SU-DHL-6 (cell line): ENCODE measurements around the gene DIPK1B.
"Not testable (repeated sequence)": the region's sequence is repeated elsewhere in the genome, so short reads cannot be mapped to it uniquely, and the experiment has no call there.

ENCODE experiments used
- H2AFZ ChIP-seq: fragments of 200-600 bp; sonication (generic); 2 replicates; pipeline ENCODE4 v1.6.1; 2014; ENCODE audit warnings: low read depth, mild to moderate bottlenecking, moderate library complexity, mixed read lengths, antibody characterized with exemption, low read length; ENCODE audit not compliant: severe bottlenecking
- H3F3A ChIP-seq: fragments of 200-600 bp; shearing (Covaris generic); 2 replicates; pipeline ENCODE4 v1.6.0; 2016; ENCODE audit warnings: antibody characterized with exemption, mild to moderate bottlenecking; ENCODE audit not compliant: insufficient read depth
- H3K27ac ChIP-seq: fragments of 200-600 bp; sonication (generic); 2 replicates; pipeline ENCODE4 v1.5.1; 2016; ENCODE audit warnings: low read depth, mild to moderate bottlenecking, low read length, moderate library complexity, mixed read lengths
- H3K27me3 ChIP-seq: fragments of 200-600 bp; sonication (generic), shearing (Covaris generic); 2 replicates; pipeline ENCODE4 v1.6.0; 2014; ENCODE audit warnings: mild to moderate bottlenecking, low read length
- H3K36me3 ChIP-seq: fragments of 200-600 bp; sonication (generic); 2 replicates; pipeline ENCODE4 v1.6.1; 2014; ENCODE audit warnings: mild to moderate bottlenecking, low read length, mixed read lengths
- H3K4me2 ChIP-seq: fragments of 300-600, 200-600 bp; shearing (Covaris generic), sonication (generic); 2 replicates; pipeline ENCODE4 v1.6.0; 2014; ENCODE audit warnings: low read length, low read depth, mild to moderate bottlenecking; ENCODE audit not compliant: poor library complexity, severe bottlenecking
- H3K4me3 ChIP-seq: fragments of 200-600 bp; sonication (generic); 2 replicates; pipeline ENCODE4 v1.5.1; 2014; ENCODE audit warnings: antibody characterized with exemption, low read length, mild to moderate bottlenecking, mixed read lengths; ENCODE audit not compliant: insufficient read depth, poor library complexity, severe bottlenecking
- H3K79me2 ChIP-seq: fragments of 200-600 bp; sonication (generic); 2 replicates; pipeline ENCODE4 v1.6.1; 2014; ENCODE audit warnings: mild to moderate bottlenecking, low read length, moderate library complexity; ENCODE audit not compliant: insufficient read depth
- H3K9ac ChIP-seq: fragments of 200-600 bp; sonication (generic); 2 replicates; pipeline ENCODE4 v1.7.0; 2014; ENCODE audit warnings: mild to moderate bottlenecking, low read length
- H3K9me2 ChIP-seq: fragments of 200-600 bp; sonication (generic); replicated peaks from 2 replicates; pipeline ENCODE4 v1.6.1; 2014; ENCODE audit warnings: low read length; ENCODE audit not compliant: insufficient read depth
- H3K9me3 ChIP-seq: fragments of 200-600 bp; sonication (generic); 2 replicates; pipeline ENCODE4 v1.6.1; 2014; ENCODE audit warnings: low read length, mixed read lengths; ENCODE audit not compliant: insufficient read depth
- H4K20me1 ChIP-seq: fragments of 200-600 bp; sonication (generic); 2 replicates; pipeline ENCODE4 v1.6.1; 2014; ENCODE audit warnings: low read depth, mild to moderate bottlenecking, antibody characterized with exemption, low read length, moderate library complexity, mixed read lengths
- CTCF ChIP-seq: fragments of 200-600 bp; sonication (generic); IDR thresholded peaks from one replicate; pipeline ENCODE4 v1.5.1; 2017; ENCODE audit warnings: antibody characterized with exemption, mild to moderate bottlenecking, low read length, moderate library complexity; ENCODE audit not compliant: insufficient read depth, poor library complexity, severe bottlenecking
- EZH2phosphoT487 ChIP-seq: fragments of 200-600 bp; sonication (generic), shearing (Covaris generic); conservative IDR thresholded peaks from 2 replicates; pipeline ENCODE4 v1.6.1; 2018; ENCODE audit warnings: mild to moderate bottlenecking, antibody characterized with exemption, low read length, moderate library complexity, mixed read lengths

The DIPK1B gene

DNA sequence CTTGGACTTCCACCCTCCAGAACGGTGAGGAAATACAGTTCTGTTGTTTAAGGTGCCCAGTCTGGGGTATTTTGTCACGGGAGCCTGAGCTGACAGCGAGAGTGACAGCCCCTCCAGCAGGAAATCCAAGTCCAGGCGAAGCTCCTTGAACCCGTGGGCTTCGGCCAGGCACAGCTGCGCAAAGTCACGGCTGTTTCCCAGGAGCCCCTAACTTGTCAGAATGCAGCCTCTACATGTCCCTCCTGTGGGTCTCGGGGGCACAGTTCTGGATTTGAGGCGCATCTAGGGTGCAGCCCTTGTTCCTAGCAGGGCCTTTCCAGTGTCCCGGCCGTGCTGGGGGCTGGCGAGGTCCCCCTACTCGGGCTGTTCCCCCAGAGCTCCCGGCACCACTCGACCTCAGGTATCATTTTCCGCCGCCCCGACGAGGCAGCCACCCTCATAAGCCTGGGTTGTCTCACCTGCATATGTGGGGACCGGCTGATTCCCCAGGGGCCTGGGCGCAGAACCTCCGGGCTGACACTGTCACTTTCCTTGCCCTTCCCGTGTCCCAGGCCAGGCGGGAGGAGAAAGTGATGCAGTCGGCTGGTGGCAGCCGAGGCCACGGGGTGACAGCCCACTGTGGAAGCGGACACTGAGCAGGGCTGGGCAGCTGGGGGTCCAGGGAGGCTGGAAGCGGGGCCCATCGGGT lies 41.1 kb downstream of the DIPK1B start:
- Histone ChIP-seq H3F3A (no peaks in the 10 kb centered on the region), H4K20me1 (no peaks in the 10 kb centered on the region), H3K79me2 (no peaks in the 10 kb centered on the region), H3K9me3 (peaks cover 9% of the 10 kb centered on the region; the same call in 1 of the 2 replicates), H3K27ac (no peak overlapping the region), H2AFZ (no peak overlapping the region), H3K36me3 (no peaks in the 10 kb centered on the region), H3K9ac (no peak overlapping the region), H3K27me3 (no peaks in the 10 kb centered on the region), H3K4me2 (no peak overlapping the region), H3K4me3 (no peak overlapping the region), H3K9me2 (no peaks in the 10 kb centered on the region)
- TF ChIP-seq EZH2phosphoT487 (no peak), CTCF (no peak)

- TF ChIP-seq CTCF (no peak), EZH2phosphoT487 (no peak)
- no peaks in the 10 kb centered on the region for H3K36me3 ChIP-seq
- H3K9me2 ChIP-seq = no peaks in the 10 kb centered on the region
- H2AFZ ChIP-seq = no peak overlapping the region
- no peak overlapping the region for H3K4me3 ChIP-seq
- H3K9ac ChIP-seq = no peak overlapping the region
- H3K4me2 ChIP-seq = no peak overlapping the region
- no peaks in the 10 kb centered on the region for H4K20me1 ChIP-seq
- H3K9me3 ChIP-seq = peaks cover 9% of the 10 kb centered on the region; the same call in 1 of the 2 replicates
- no peaks in the 10 kb centered on the region for H3F3A ChIP-seq
- H3K27ac ChIP-seq = no peak overlapping the region
- H3K27me3 ChIP-seq = no peaks in the 10 kb centered on the region
- no peaks in the 10 kb centered on the region for H3K79me2 ChIP-seq
Observed at GRCh38 chr9:136754059-136754572, 41.7 kb downstream of the DIPK1B start.

- no peaks in the 10 kb centered on the region for H4K20me1 ChIP-seq
- TF ChIP-seq EZH2phosphoT487 (no peak), CTCF (no peak)
- H3K9me3 ChIP-seq = peaks cover 9% of the 10 kb centered on the region; the same call in 1 of the 2 replicates
- no peak overlapping the region for H3K4me3 ChIP-seq
- no peaks in the 10 kb centered on the region for H3K79me2 ChIP-seq
- H3K36me3 ChIP-seq = no peaks in the 10 kb centered on the region
- no peak overlapping the region for H3K27ac ChIP-seq
- no peaks in the 10 kb centered on the region for H3F3A ChIP-seq
- no peak overlapping the region for H3K4me2 ChIP-seq
- no peak overlapping the region for H2AFZ ChIP-seq
- no peaks in the 10 kb centered on the region for H3K27me3 ChIP-seq
- no peaks in the 10 kb centered on the region for H3K9me2 ChIP-seq
- no peak overlapping the region for H3K9ac ChIP-seq
Observed at GRCh38 chr9:136754626-136755301, 42.4 kb downstream of the DIPK1B start.

DNA sequence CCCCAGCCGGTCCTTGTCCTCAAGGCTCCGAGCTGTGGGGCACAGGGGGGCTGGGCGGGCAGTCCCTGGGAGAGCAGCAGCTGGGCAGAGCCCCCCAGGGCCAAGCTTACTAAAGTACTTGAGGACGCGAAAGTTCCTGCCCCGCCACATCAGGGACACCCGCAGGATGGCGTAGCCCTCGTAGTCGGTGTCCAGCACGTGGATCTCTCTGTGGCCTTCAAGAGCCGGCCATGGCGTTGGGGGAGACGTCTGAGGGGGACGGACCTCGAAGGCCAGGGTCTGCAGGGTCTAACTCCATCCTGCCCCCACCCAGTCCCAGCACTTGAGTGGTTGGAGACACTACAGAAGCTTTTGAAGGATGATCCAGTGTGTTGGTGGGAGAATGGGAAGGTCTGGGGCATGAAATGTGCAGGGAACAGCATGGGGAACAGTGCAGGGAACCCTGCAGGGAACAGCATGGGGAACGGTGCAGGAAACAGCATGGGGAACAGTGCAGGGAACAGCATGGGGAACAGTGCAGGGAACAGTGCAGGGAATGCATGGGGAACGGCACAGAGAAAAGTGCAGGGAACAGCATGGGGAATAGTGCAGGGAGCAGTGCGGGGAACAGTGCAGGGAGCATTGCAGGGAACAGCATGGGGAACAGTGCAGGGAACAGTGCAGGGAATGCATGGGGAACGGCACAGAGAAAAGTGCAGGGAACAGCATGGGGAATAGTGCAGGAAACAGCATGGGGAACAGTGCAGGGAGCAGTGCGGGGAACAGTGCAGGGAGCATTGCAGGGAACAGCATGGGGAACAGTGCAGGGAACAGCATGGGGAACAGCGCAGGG lies 43.1 kb downstream of the DIPK1B start:
- H3K27ac ChIP-seq, H3K27me3 ChIP-seq, H3K9ac ChIP-seq: not testable (repeated sequence)

More for the DNA sequence above, 43.1 kb downstream of the DIPK1B start:
- not testable (repeated sequence) for H4K20me1 ChIP-seq, H3K4me3 ChIP-seq, H3K9me3 ChIP-seq, H3K9me2 ChIP-seq, H3F3A ChIP-seq, H3K79me2 ChIP-seq, H2AFZ ChIP-seq, H3K4me2 ChIP-seq, H3K36me3 ChIP-seq
